H9 (cell line): Measurements from ENCODE around the gene TYRO3. TPM values are rescaled to one million over a fixed set of nuclear protein-coding genes. Genes with fewer than 3 reads are reported as not detected.

ENCODE experiments used
- DNase-seq: peaks from one replicate; pipeline ENCODE4 v3.0.0-alpha.2; 2017
- H2AFZ ChIP-seq: one replicate; pipeline ENCODE4 v1.6.1; 2013; ENCODE audit warnings: mild to moderate bottlenecking, low read length, control low read depth, moderate library complexity
- H2AK5ac ChIP-seq: 2 replicates; pipeline ENCODE4 v1.6.1; 2013; ENCODE audit warnings: low read length, control low read depth, mixed read lengths; ENCODE audit not compliant: insufficient read length
- H2BK120ac ChIP-seq: one replicate; pipeline ENCODE4 v1.6.1; 2013; ENCODE audit warnings: low read depth, mild to moderate bottlenecking, low read length, control low read depth, inconsistent platforms; ENCODE audit not compliant: poor library complexity, severe bottlenecking
- H2BK12ac ChIP-seq: 2 replicates; pipeline ENCODE4 v1.6.1; 2013; ENCODE audit warnings: low read length, control low read depth, mixed read lengths, low read depth; ENCODE audit not compliant: insufficient read length
- H2BK15ac ChIP-seq: 2 replicates; pipeline ENCODE4 v1.6.1; 2013; ENCODE audit warnings: low read depth, low read length, control low read depth
- H2BK20ac ChIP-seq: one replicate; pipeline ENCODE4 v1.6.1; 2013; ENCODE audit warnings: low read depth, mild to moderate bottlenecking, low read length, control low read depth, inconsistent platforms; ENCODE audit not compliant: poor library complexity, severe bottlenecking
- H2BK5ac ChIP-seq: 2 replicates; pipeline ENCODE4 v1.6.1; 2013; ENCODE audit warnings: low read length, control low read depth, mixed read lengths; ENCODE audit not compliant: insufficient read length
- H3K14ac ChIP-seq: 2 replicates; pipeline ENCODE4 v1.6.1; 2013; ENCODE audit warnings: low read length, control low read depth; ENCODE audit not compliant: insufficient read depth
- H3K18ac ChIP-seq: 2 replicates; pipeline ENCODE4 v1.6.1; 2013; ENCODE audit warnings: low read depth, mild to moderate bottlenecking, mixed read lengths, low read length, control low read depth; ENCODE audit not compliant: insufficient read length
- H3K23ac ChIP-seq: 2 replicates; pipeline ENCODE4 v1.6.1; 2013; ENCODE audit warnings: low read length, control low read depth, mixed read lengths, low read depth; ENCODE audit not compliant: insufficient read length
- H3K23me2 ChIP-seq: 2 replicates; pipeline ENCODE4 v1.6.1; 2013; ENCODE audit warnings: low read depth, mild to moderate bottlenecking, mixed read lengths, low read length, control low read depth; ENCODE audit not compliant: insufficient read length, poor library complexity, severe bottlenecking
- H3K27ac ChIP-seq: 2 replicates; pipeline ENCODE4 v1.5.1; 2013; ENCODE audit warnings: low read length, control low read depth, mixed read lengths, low read depth; ENCODE audit not compliant: insufficient read length
- H3K27me3 ChIP-seq: 2 replicates; pipeline ENCODE4 v1.6.1; 2013; ENCODE audit warnings: low read length, control low read depth, inconsistent platforms; ENCODE audit not compliant: insufficient read depth
- H3K4ac ChIP-seq: 2 replicates; pipeline ENCODE4 v1.6.1; 2013; ENCODE audit warnings: low read depth, mild to moderate bottlenecking, control low read depth, inconsistent platforms, low read length, moderate library complexity
- H3K4me1 ChIP-seq: 2 replicates; pipeline ENCODE4 v1.6.1; 2013; ENCODE audit warnings: low read length, control low read depth, inconsistent platforms; ENCODE audit not compliant: insufficient read depth
- H3K4me2 ChIP-seq: 2 replicates; pipeline ENCODE4 v1.6.1; 2013; ENCODE audit warnings: low read length, control low read depth, mixed read lengths; ENCODE audit not compliant: insufficient read length, insufficient read depth
- H3K56ac ChIP-seq: 2 replicates; pipeline ENCODE4 v1.6.1; 2013; ENCODE audit warnings: low read depth, mild to moderate bottlenecking, mixed read lengths, low read length, control low read depth; ENCODE audit not compliant: insufficient read length
- H3K79me1 ChIP-seq: 2 replicates; pipeline ENCODE4 v1.6.1; 2013; ENCODE audit warnings: low read depth, mild to moderate bottlenecking, moderate library complexity, low read length, control low read depth, inconsistent platforms; ENCODE audit not compliant: insufficient read depth, poor library complexity, severe bottlenecking
- H3K79me2 ChIP-seq: 2 replicates; pipeline ENCODE4 v1.6.1; 2013; ENCODE audit warnings: low read length, control low read depth, inconsistent platforms; ENCODE audit not compliant: insufficient read depth
- H3K9ac ChIP-seq: 2 replicates; pipeline ENCODE4 v1.6.1; 2013; ENCODE audit warnings: low read length, control low read depth, mixed read lengths; ENCODE audit not compliant: insufficient read length; ENCODE audit errors: extremely low read depth
- H3K9me3 ChIP-seq: one replicate; pipeline ENCODE4 v1.6.1; 2013; ENCODE audit warnings: low read depth, low read length, inconsistent platforms; ENCODE audit not compliant: control insufficient read depth
- H3T11ph ChIP-seq: one replicate; pipeline ENCODE4 v1.6.1; 2013; ENCODE audit warnings: mild to moderate bottlenecking, low read length, control low read depth, inconsistent platforms
- H4K20me1 ChIP-seq: one replicate; pipeline ENCODE4 v1.6.1; 2013; ENCODE audit not compliant: control insufficient read depth, insufficient read length, insufficient read depth
- H4K5ac ChIP-seq: 2 replicates; pipeline ENCODE4 v1.6.1; 2013; ENCODE audit warnings: low read depth, mild to moderate bottlenecking, mixed read lengths, low read length, control low read depth; ENCODE audit not compliant: insufficient read length
- H4K8ac ChIP-seq: replicated peaks from 2 replicates; pipeline ENCODE4 v1.6.1; 2013; ENCODE audit warnings: low read length, control low read depth, mixed read lengths, low read depth; ENCODE audit not compliant: insufficient read length
- H4K91ac ChIP-seq: 2 replicates; pipeline ENCODE4 v1.6.1; 2013; ENCODE audit warnings: low read depth, mild to moderate bottlenecking, moderate library complexity, mixed read lengths, low read length, control low read depth; ENCODE audit not compliant: insufficient read length
- H3K27ac Mint-ChIP-seq, 3 experiments: 2 replicates in 2 of 3; 3 replicates in 1 of 3; pipeline ENCODE4 v1.8.0; 2020 to 2021; ENCODE audit warnings: mixed read lengths in 3 of 3, mild to moderate bottlenecking in 1 of 3, moderate library complexity in 1 of 3
- H3K27me3 Mint-ChIP-seq: 2 replicates; pipeline ENCODE4 v1.8.0; 2021; ENCODE audit warnings: low read depth, mild to moderate bottlenecking, moderate library complexity, mixed read lengths
- H3K36me3 Mint-ChIP-seq, 3 experiments: 2 replicates in 2 of 3; 3 replicates in 1 of 3; pipeline ENCODE4 v1.8.0; 2020 to 2021; ENCODE audit warnings: low read depth in 3 of 3, mixed read lengths in 3 of 3; ENCODE audit not compliant: insufficient read depth in 1 of 3
- H3K4me1 Mint-ChIP-seq, 2 experiments: 2 replicates each; pipeline ENCODE4 v1.8.0; 2020; ENCODE audit warnings: mixed read lengths in 2 of 2
- H3K4me3 Mint-ChIP-seq, 2 experiments: 2 replicates in 1 of 2; 3 replicates in 1 of 2; pipeline ENCODE4 v1.8.0; 2020 to 2021; ENCODE audit warnings: mild to moderate bottlenecking in 2 of 2, mixed read lengths in 2 of 2, moderate library complexity in 1 of 2
- H3K9me3 Mint-ChIP-seq, 2 experiments: 2 replicates in 1 of 2; 3 replicates in 1 of 2; pipeline ENCODE4 v1.8.0; 2020; ENCODE audit warnings: mild to moderate bottlenecking in 2 of 2, mixed read lengths in 2 of 2, moderate library complexity in 1 of 2
- CTCF ChIP-seq: fragments of 200-600 bp; sonication (generic); conservative IDR thresholded peaks from 3 replicates; pipeline ENCODE4 v1.8.0; 2021; ENCODE audit warnings: antibody characterized with exemption, mild to moderate bottlenecking
- WGBS: extraction: QIAGEN DNeasy Blood & Tissue Kit; methylation state at CpG from one replicate; pipeline ENCODE4 v1.1.7; 2013; ENCODE audit warnings: missing lambda C conversion rate, low lambda C conversion rate, mixed read lengths; ENCODE audit not compliant: insufficient read length; ENCODE audit errors: extremely low coverage; 5-methylcytosine and 5-hydroxymethylcytosine counted together
- total RNA-seq: library from RNA; stranded (reverse); gene quantifications from 2 replicates; pipeline ENCODE4 v1.2.1, GENCODE V29; 2021

The TYRO3 gene
- total RNA-seq, 1 experiment from 2014 or later = 124 TPM

GRCh38 chr15:41554343-41554742 is 4.7 kb upstream of the TYRO3 start:
- no peak overlapping the region for H3K4ac ChIP-seq
- TF ChIP-seq CTCF = no peak
- no peak overlapping the region for H4K5ac ChIP-seq
- no peak overlapping the region for H3K18ac ChIP-seq
- no CpG with 5 or more reads among the region's 5 CpGs for WGBS
- H3K23ac ChIP-seq = no peak overlapping the region
- no peak overlapping the region for H3K27ac ChIP-seq
- H3K9me3 Mint-ChIP-seq = no peaks in the 10 kb centered on the region; a peak in 1 of 5 replicates
- no peak overlapping the region for H3K9ac ChIP-seq
- no peak overlapping the region for H4K91ac ChIP-seq
- H3K4me1 ChIP-seq = no peaks in the 10 kb centered on the region; the same call in 1 of the 2 replicates
- no peak for DNase-seq
- H3K4me2 ChIP-seq = no peak overlapping the region
- H3K9me3 ChIP-seq = no peaks in the 10 kb centered on the region
- H3K4me3 Mint-ChIP-seq = no peak overlapping the region
- H2AK5ac ChIP-seq = no peak overlapping the region
- no peak overlapping the region for H2BK15ac ChIP-seq
- no peak overlapping the region for H3K27ac Mint-ChIP-seq
- H3K14ac ChIP-seq = no peak overlapping the region
- H2AFZ ChIP-seq = no peak overlapping the region
- no peak overlapping the region for H2BK20ac ChIP-seq
- no peak overlapping the region for H2BK5ac ChIP-seq
- H3K36me3 Mint-ChIP-seq = peaks cover 0 to 5% (median 0%) of the 10 kb centered on the region in 3 experiments; a peak in 1 of 7 replicates
- H3T11ph ChIP-seq = no peak overlapping the region
- no peaks in the 10 kb centered on the region for H3K27me3 Mint-ChIP-seq
- H3K79me2 ChIP-seq = no peaks in the 10 kb centered on the region
- H4K20me1 ChIP-seq = no peaks in the 10 kb centered on the region
- peaks cover 8 to 15% of the 10 kb centered on the region in 2 experiments for H3K4me1 Mint-ChIP-seq
- H3K23me2 ChIP-seq = peaks cover 6% of the 10 kb centered on the region
- H3K27me3 ChIP-seq = no peaks in the 10 kb centered on the region; the same call in 1 of the 2 replicates
- no peak overlapping the region for H4K8ac ChIP-seq
- no peak overlapping the region for H2BK120ac ChIP-seq
- H2BK12ac ChIP-seq = no peak overlapping the region
- no peak overlapping the region for H3K56ac ChIP-seq
- H3K79me1 ChIP-seq = no peaks in the 10 kb centered on the region
